H1 (cell line): ENCODE data around the gene APBA2. TPM values are rescaled to one million over a fixed set of nuclear protein-coding genes. Genes with fewer than 3 reads are reported as not detected.

Experiments used
- CTCF ChIA-PET: fragments of 300-600 bp; sonication (Branson Sonifier 250); formaldehyde crosslinking; loops from one replicate; lab custom pipeline; 2021; ENCODE audit not compliant: partially characterized antibody; lab: Charles Lee
- POLR2A ChIA-PET: fragments of 300-600 bp; sonication (Branson Sonifier 250); formaldehyde crosslinking; loops from one replicate; lab custom pipeline; 2021; ENCODE audit warnings: inconsistent platforms; ENCODE audit not compliant: partially characterized antibody; lab: Charles Lee
- DNase-seq, 2 experiments: peaks; one replicate each; pipeline versions ENCODE4 v3.0.0 to v3.0.0-alpha.2; 2010 to 2022; ENCODE audit warnings: low spot score in 2 of 2, low read depth in 1 of 2, mixed read lengths in 1 of 2
- FAIRE-seq: peaks from 2 replicates; lab custom pipeline; 2011; peaks lifted over from hg19 to GRCh38; lab: Jason Lieb, UNC
- H2AFZ ChIP-seq: 2 replicates; pipeline ENCODE4 v1.8.1; 2012; ENCODE audit warnings: low read length, inconsistent platforms
- H2AK5ac ChIP-seq: 2 replicates; pipeline ENCODE4 v1.6.1; 2013; ENCODE audit warnings: low read depth, low read length
- H2BK120ac ChIP-seq: replicated peaks from 2 replicates; pipeline ENCODE3; 2013; ENCODE audit warnings: low read depth, low read length, inconsistent platforms
- H2BK12ac ChIP-seq: 2 replicates; pipeline ENCODE4 v1.6.1; 2013; ENCODE audit warnings: low read depth, low read length
- H2BK15ac ChIP-seq: 2 replicates; pipeline ENCODE4 v1.6.1; 2013; ENCODE audit warnings: low read length
- H2BK20ac ChIP-seq: 2 replicates; pipeline ENCODE4 v1.6.1; 2013; ENCODE audit warnings: low read length
- H2BK5ac ChIP-seq: 2 replicates; pipeline ENCODE4 v1.6.1; 2013; ENCODE audit warnings: low read depth, low read length
- H3K14ac ChIP-seq: 2 replicates; pipeline ENCODE4 v1.6.1; 2013; ENCODE audit warnings: inconsistent platforms; ENCODE audit not compliant: insufficient read length
- H3K18ac ChIP-seq: 2 replicates; pipeline ENCODE4 v1.6.1; 2013; ENCODE audit warnings: low read length; ENCODE audit errors: extremely low read depth
- H3K23ac ChIP-seq: 2 replicates; pipeline ENCODE4 v1.6.1; 2013; ENCODE audit warnings: inconsistent platforms; ENCODE audit not compliant: insufficient read length
- H3K23me2 ChIP-seq: 2 replicates; pipeline ENCODE4 v1.6.1; 2013; ENCODE audit warnings: low read depth, low read length
- H3K27ac ChIP-seq: 2 replicates; pipeline ENCODE4 v1.6.1; 2011; ENCODE audit warnings: low read depth, low read length, inconsistent platforms
- H3K27me3 ChIP-seq, 4 experiments: replicated peaks in 1 of 4; 1 replicate in 1 of 4; 2 replicates in 3 of 4; pipeline versions ENCODE4 v1.6.1 to v1.8.1; 2011 to 2013; ENCODE audit warnings: low read length in 3 of 4, mild to moderate bottlenecking in 3 of 4, inconsistent platforms in 2 of 4, mixed read lengths in 2 of 4, moderate library complexity in 1 of 4; ENCODE audit not compliant: control insufficient read depth in 3 of 4, insufficient read depth in 3 of 4; ENCODE audit errors: extremely low read depth in 1 of 4
- H3K36me3 ChIP-seq, 4 experiments: 2 replicates each; pipeline versions ENCODE4 v1.6.1 to v1.8.1; 2011 to 2013; ENCODE audit warnings: mild to moderate bottlenecking in 4 of 4, low read length in 3 of 4, moderate library complexity in 2 of 4, control low read depth in 1 of 4, inconsistent platforms in 1 of 4; ENCODE audit not compliant: insufficient read depth in 4 of 4, control insufficient read depth in 2 of 4
- H3K4ac ChIP-seq: replicated peaks from 2 replicates; pipeline ENCODE3; 2013; ENCODE audit warnings: low read length, low read depth, mixed read lengths, inconsistent platforms; ENCODE audit not compliant: insufficient read length
- H3K4me1 ChIP-seq, 4 experiments: replicated peaks in 1 of 4; 1 replicate in 1 of 4; 2 replicates in 3 of 4; pipeline versions ENCODE4 v1.6.1 to v1.8.1; 2011 to 2013; ENCODE audit warnings: low read length in 3 of 4, inconsistent platforms in 2 of 4, mixed read lengths in 1 of 4; ENCODE audit not compliant: insufficient read depth in 4 of 4, control insufficient read depth in 3 of 4
- H3K4me2 ChIP-seq, 2 experiments: 2 replicates each; pipeline versions ENCODE4 v1.6.1 to v1.8.1; 2011 to 2013; ENCODE audit warnings: low read depth in 2 of 2, low read length in 2 of 2, control low read depth in 1 of 2, inconsistent platforms in 1 of 2, mild to moderate bottlenecking in 1 of 2; ENCODE audit not compliant: insufficient read depth in 1 of 2
- H3K4me3 ChIP-seq, 4 experiments: fragments of 200-600, 300-600 bp in 1 of 4; sonication (generic), shearing (Covaris generic), sonication (Bioruptor Twin) in 1 of 4; 2 replicates each; pipeline versions ENCODE4 v1.5.1 to v1.8.1; 2011 to 2016; ENCODE audit warnings: low read length in 4 of 4, low read depth in 3 of 4, control low read depth in 2 of 4, inconsistent platforms in 2 of 4, mild to moderate bottlenecking in 2 of 4, mixed read lengths in 1 of 4, moderate library complexity in 1 of 4; ENCODE audit not compliant: insufficient read depth in 2 of 4; ENCODE audit errors: extremely low read depth in 1 of 4
- H3K56ac ChIP-seq: replicated peaks from 2 replicates; pipeline ENCODE3; 2013; ENCODE audit warnings: low read depth, mild to moderate bottlenecking, mixed read lengths, low read length, inconsistent platforms; ENCODE audit not compliant: insufficient read length
- H3K79me1 ChIP-seq: 2 replicates; pipeline ENCODE4 v1.6.1; 2013; ENCODE audit warnings: low read depth, low read length, control low read depth
- H3K79me2 ChIP-seq, 2 experiments: 2 replicates each; pipeline versions ENCODE4 v1.6.1 to v1.8.1; 2012 to 2013; ENCODE audit warnings: low read length in 2 of 2, mild to moderate bottlenecking in 2 of 2, inconsistent platforms in 1 of 2; ENCODE audit not compliant: insufficient read depth in 2 of 2, control insufficient read depth in 1 of 2
- H3K9ac ChIP-seq, 4 experiments: replicated peaks in 1 of 4; 1 replicate in 1 of 4; 2 replicates in 3 of 4; pipeline versions ENCODE4 v1.6.1 to v1.8.1; 2011 to 2013; ENCODE audit warnings: low read depth in 3 of 4, low read length in 3 of 4, control low read depth in 2 of 4, mild to moderate bottlenecking in 2 of 4, moderate library complexity in 2 of 4, inconsistent platforms in 1 of 4; ENCODE audit errors: extremely low read depth in 1 of 4
- H3K9me3 ChIP-seq, 2 experiments: 2 replicates each; pipeline versions ENCODE4 v1.6.1 to v1.8.1; 2012 to 2013; ENCODE audit warnings: mild to moderate bottlenecking in 2 of 2, moderate library complexity in 2 of 2, control low read depth in 1 of 2, inconsistent platforms in 1 of 2, low read depth in 1 of 2, low read length in 1 of 2, mixed read lengths in 1 of 2; ENCODE audit not compliant: insufficient read depth in 2 of 2
- H4K20me1 ChIP-seq, 2 experiments: replicated peaks in 1 of 2; 2 replicates each; pipeline versions ENCODE3 to v1.8.1; 2011 to 2013; ENCODE audit warnings: inconsistent platforms in 2 of 2, low read length in 2 of 2, mild to moderate bottlenecking in 1 of 2; ENCODE audit not compliant: insufficient read depth in 2 of 2, control insufficient read depth in 1 of 2
- H4K5ac ChIP-seq: 2 replicates; pipeline ENCODE4 v1.6.1; 2013; ENCODE audit warnings: low read length, low read depth, mixed read lengths, inconsistent platforms; ENCODE audit not compliant: insufficient read length
- H4K8ac ChIP-seq: 2 replicates; pipeline ENCODE4 v1.8.0; 2013; ENCODE audit warnings: mild to moderate bottlenecking, moderate library complexity, low read length, inconsistent platforms; ENCODE audit not compliant: insufficient read depth; ENCODE audit errors: extremely low read depth
- H4K91ac ChIP-seq: replicated peaks from 2 replicates; pipeline ENCODE3; 2013; ENCODE audit warnings: low read length, mixed read lengths, inconsistent platforms; ENCODE audit not compliant: insufficient read length
- BACH1 ChIP-seq: IDR thresholded peaks from 2 replicates; pipeline ENCODE4 v1.6.1; 2012; ENCODE audit warnings: low read length, improper control_type of control experiment
- CEBPB ChIP-seq: IDR thresholded peaks from 2 replicates; pipeline ENCODE4 v1.6.1; 2012; ENCODE audit warnings: low read depth, low read length
- E2F6 ChIP-seq: IDR thresholded peaks from 2 replicates; pipeline ENCODE4 v1.6.1; 2012; ENCODE audit warnings: inconsistent platforms
- GTF2F1 ChIP-seq: IDR thresholded peaks from 2 replicates; pipeline ENCODE4 v1.6.1; 2012; ENCODE audit warnings: low read depth, low read length, improper control_type of control experiment, borderline replicate concordance
- KDM5A ChIP-seq: fragments of 200-600 bp; IDR thresholded peaks from 2 replicates; pipeline ENCODE4 v1.7.1; 2012; ENCODE audit warnings: mild to moderate bottlenecking, low read length, inconsistent platforms, mixed read lengths
- MAX ChIP-seq: IDR thresholded peaks from 2 replicates; pipeline ENCODE4 v1.6.1; 2012; ENCODE audit warnings: inconsistent platforms
- NANOG ChIP-seq: IDR thresholded peaks from 2 replicates; pipeline ENCODE4 v1.6.1; 2011; ENCODE audit warnings: low read length, low read depth, mild to moderate bottlenecking, inconsistent platforms; ENCODE audit not compliant: insufficient read depth, poor library complexity, severe bottlenecking
- PHF8 ChIP-seq: fragments of 200-600 bp; sonication (generic); conservative IDR thresholded peaks from 2 replicates; pipeline ENCODE4 v1.7.1; 2012; ENCODE audit warnings: low read depth, mild to moderate bottlenecking, inconsistent platforms, low read length, moderate library complexity
- POLR2AphosphoS5 ChIP-seq: IDR thresholded peaks from 2 replicates; pipeline ENCODE4 v1.6.1; 2011; ENCODE audit warnings: low read depth, low read length
- SIX5 ChIP-seq: IDR thresholded peaks from 2 replicates; pipeline ENCODE4 v1.6.1; 2011; ENCODE audit warnings: mild to moderate bottlenecking, low read depth, low read length
- SP2 ChIP-seq: IDR thresholded peaks from 2 replicates; pipeline ENCODE4 v1.6.1; 2012; ENCODE audit warnings: mild to moderate bottlenecking, low read length, inconsistent platforms
- TCF12 ChIP-seq: IDR thresholded peaks from 2 replicates; pipeline ENCODE4 v1.6.1; 2011; ENCODE audit warnings: low read depth, mild to moderate bottlenecking, low read length
- YY1 ChIP-seq: IDR thresholded peaks from 2 replicates; pipeline ENCODE4 v1.6.1; 2011; ENCODE audit warnings: low read depth, mild to moderate bottlenecking, low read length
- WGBS, 2 experiments: shearing (Covaris generic) in 1 of 2; methylation state at CpG; one replicate each; pipeline versions ENCODE4 v1.1.6 to v1.1.7; 2013 to 2015; ENCODE audit warnings: low lambda C conversion rate in 2 of 2, mixed read lengths in 2 of 2, inconsistent platforms in 1 of 2, low coverage in 1 of 2, missing lambda C conversion rate in 1 of 2; ENCODE audit not compliant: insufficient replicate concordance in 2 of 2, insufficient coverage in 1 of 2, insufficient read length in 1 of 2; ENCODE audit errors: extremely low coverage in 1 of 2, missing lambda C conversion rate in 1 of 2; 5-methylcytosine and 5-hydroxymethylcytosine counted together
- polyA plus RNA-seq, 7 experiments: library from polyadenylated mRNA; depleted of rRNA in 3 of 7; stranded (reverse) in 5 of 7; unstranded in 2 of 7; fragments of >200 nt in 5 of 7; fragments of 200-250 nt in 2 of 7; gene quantifications; 1 replicate in 5 of 7; 2 replicates in 1 of 7; 4 replicates in 1 of 7; pipeline versions ENCODE4 v1.2.1 to v1.2.3, GENCODE V29; 2011 to 2013; ENCODE audit warnings: missing spikeins in 2 of 7, mixed read lengths in 2 of 7
- total RNA-seq: library from RNA; stranded (reverse); fragmentation: NEBNext Ultra II Directional; extraction: Animal tissue kit (Norgen Biotek cat#: 25700); gene quantifications from 2 replicates; pipeline ENCODE4 v1.2.1, GENCODE V29; 2021

Gene APBA2
- total and polyA plus RNA-seq, 2 of the 8 experiments (the other 6 are each of a cell fraction or from before 2014, with no cell fraction given) = 15.5 to 19.0 TPM

- H2BK15ac ChIP-seq = no peak overlapping the region
- H3K4me1 ChIP-seq = peaks cover 0 to 5% (median 2%) of the 10 kb centered on the region in 4 experiments; a peak in 3 of 7 replicates
- H4K5ac ChIP-seq = no peak overlapping the region
- H3K4ac ChIP-seq = no peak overlapping the region
- H3K18ac ChIP-seq = no peak overlapping the region
- no peak overlapping the region for H2BK5ac ChIP-seq
- H3K9me3 ChIP-seq = no peaks in the 10 kb centered on the region
- H3K79me1 ChIP-seq = no peaks in the 10 kb centered on the region
- H2BK12ac ChIP-seq = no peak overlapping the region
- no peak overlapping the region for H3K56ac ChIP-seq
- no peak overlapping the region for H3K4me3 ChIP-seq
- H3K9ac ChIP-seq = no peak overlapping the region
- CTCF ChIA-PET = interaction anchor here (0.6 to 1.5 kb wide), 4 partner anchors 28 to 176 kb away, joined by 3 to 5 read pairs (median 3); no protein-coding TSS in a partner anchor
- H2AK5ac ChIP-seq = no peak overlapping the region
- DNase-seq (no peak), FAIRE-seq (no peak)
- no peak overlapping the region for H2BK20ac ChIP-seq
- 85% methylated on average over 14 of the region's 14 CpGs; no CpG with 5 or more reads in 1 of the 2 experiments for WGBS, 2 experiments
- H4K8ac ChIP-seq = no peak overlapping the region
- no peak overlapping the region for H3K23ac ChIP-seq
- H3K14ac ChIP-seq = no peak overlapping the region
- H2BK120ac ChIP-seq = no peak overlapping the region
- H4K20me1 ChIP-seq = no peaks in the 10 kb centered on the region
- no peaks in the 10 kb centered on the region for H3K27me3 ChIP-seq
- H3K4me2 ChIP-seq = no peak overlapping the region
- no peak overlapping the region for H3K27ac ChIP-seq
- H3K36me3 ChIP-seq = no peaks in the 10 kb centered on the region
- H4K91ac ChIP-seq = no peak overlapping the region
- H2AFZ ChIP-seq = no peak overlapping the region
- POLR2A ChIA-PET = no interaction called here
- TF ChIP-seq NANOG (no peak), PHF8 (no peak), TCF12 (no peak), GTF2F1 (no peak), KDM5A (no peak), BACH1 (no peak), MAX (no peak), SP2 (no peak), YY1 (no peak), E2F6 (no peak), CEBPB (no peak), SIX5 (no peak), POLR2AphosphoS5 (no peak)
- TF ChIP-seq, all 59 proteins: peak for 0
- Histone ChIP-seq H3K79me2 (no peaks in the 10 kb centered on the region), H3K23me2 (no peaks in the 10 kb centered on the region)
Measured at GRCh38 chr15:29097168-29097567, 211.4 kb downstream of the APBA2 start.
